ENCODE measurements around the gene PARVB. TPM values are rescaled to one million over a fixed set of nuclear protein-coding genes. Genes with fewer than 3 reads are reported as not detected.
A peak's percentile ranks its signal among the peaks of the same experiment; 100 is the strongest.

Gene PARVB
- total and polyA plus RNA-seq, 10 of the 15 experiments (the other 5 are each of a cell fraction or from before 2014, with no cell fraction given), result 5.2 to 264 (median 76.0) TPM

DNA sequence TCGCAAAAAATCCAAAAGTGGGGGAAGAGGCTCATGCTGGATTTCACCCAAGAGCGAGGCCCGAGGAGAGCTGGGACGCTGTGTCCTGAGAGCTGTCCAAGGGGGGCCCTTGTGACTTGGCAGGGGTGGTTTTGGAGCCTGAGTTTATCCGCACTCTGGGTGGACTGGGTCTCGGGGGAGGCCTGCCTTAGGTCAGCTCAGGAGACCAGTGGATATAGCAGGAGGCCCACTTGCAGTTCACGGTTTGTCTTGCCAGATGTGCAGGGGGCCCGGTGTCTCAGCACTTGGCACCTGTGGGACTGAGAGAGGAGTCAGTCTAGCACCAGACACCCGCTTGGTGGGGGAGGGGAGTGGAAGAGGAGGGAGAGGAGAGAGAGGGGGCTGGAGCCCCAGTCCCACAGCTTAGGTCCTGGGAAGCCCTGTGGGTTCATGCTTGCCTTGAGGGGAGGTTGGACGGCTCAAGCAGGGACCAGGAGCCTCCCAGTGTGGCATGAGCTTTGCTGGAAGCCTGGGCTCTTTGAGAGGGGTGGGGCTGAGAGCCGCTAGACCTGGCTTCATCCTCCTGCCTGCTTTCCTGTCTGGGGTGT lies 33.4 kb downstream of the PARVB start:
- ChIA-PET CTCF (interaction anchor here (1.5 kb wide), 1 partner anchor 25 kb away, joined by 4 read pairs; no protein-coding TSS in a partner anchor), SMC1A (ENCODE audit: uncharacterized antibody, unreplicated experiment) (interaction anchor here (0.9 to 1.2 kb wide), 3 partner anchors 9 to 64 kb away, joined by 3 to 6 read pairs (median 3); no protein-coding TSS in a partner anchor), POLR2A (interaction anchor here (0.5 kb wide), 1 partner anchor 13 kb away, joined by 3 read pairs; no protein-coding TSS in a partner anchor), RAD21 (ENCODE audit: unreplicated experiment) (no interaction called here)
- no peak for DNase-seq (ENCODE audit: low read depth, low spot score)
- no peak for FAIRE-seq
- 96% methylated on average over 11 of the region's 11 CpGs for whole genome bisulfite sequencing (ENCODE audit: insufficient coverage, insufficient replicate concordance, low lambda C conversion rate, missing lambda C conversion rate)
- in situ Hi-C loops (cut with MboI), result no loop called here
- peaks cover 4 to 7% of the 10 kb centered on the region in 2 experiments; a peak in 3 of 4 replicates for H3K36me3 ChIP-seq (ENCODE audit: control insufficient read depth in 2 of 2, insufficient read depth in 2 of 2, low read length in 1 of 2)
- TSS peak; percentile 52 for BruUV-seq (replicated peaks)
- intact Hi-C loops (cut with micrococcal nuclease; ENCODE audit: unreplicated experiment), result no loop called here
- H3K4me1 ChIP-seq (ENCODE audit: control insufficient read depth, insufficient read depth, low read length), result peaks cover 9% of the 10 kb centered on the region
- no peak overlapping the region for H2AFZ ChIP-seq (ENCODE audit: control insufficient read depth, low read depth, low read length)
- ATAC-seq, result no peak
- peaks cover 41% of the 10 kb centered on the region for H3K79me2 ChIP-seq (ENCODE audit: control insufficient read depth, insufficient read depth, low read length)
- no peak overlapping the region for H3K27ac ChIP-seq (ENCODE audit: control insufficient read depth, insufficient read depth)
- H4K20me1 ChIP-seq (ENCODE audit: control insufficient read depth, insufficient read depth), result no peaks in the 10 kb centered on the region
- no peak overlapping the region for H3K4me2 ChIP-seq (ENCODE audit: control insufficient read depth, insufficient read depth)
- H3K9me3 ChIP-seq (replicated peaks; ENCODE audit: control insufficient read depth, insufficient read depth, low read length), result no peaks in the 10 kb centered on the region; the same call in 2 of the 3 replicates
- no peak overlapping the region for H3K9ac ChIP-seq (ENCODE audit: control insufficient read depth, insufficient read depth, low read length)
- no peaks in the 10 kb centered on the region for H3K27me3 ChIP-seq (replicated peaks in 1 of 2; ENCODE audit: control insufficient read depth in 2 of 2, insufficient read depth in 2 of 2, low read length in 1 of 2)
- no peak overlapping the region for H3K4me3 ChIP-seq
- no peak for TF ChIP-seq ATF3 (IDR thresholded peaks at IDR 0.05; ENCODE audit: borderline replicate concordance, extremely low read depth, low read depth, low read length)
- TF ChIP-seq JUND (IDR thresholded peaks at IDR 0.05; ENCODE audit: low read depth, low read length), result no peak
- TF ChIP-seq GATAD2B (conservative IDR thresholded peaks at IDR 0.05; ENCODE audit: low read depth), result no peak
- no peak for TF ChIP-seq SIX5 (IDR thresholded peaks at IDR 0.05; ENCODE audit: low read depth, low read length, severe bottlenecking)
- TF ChIP-seq, protein P1, sequence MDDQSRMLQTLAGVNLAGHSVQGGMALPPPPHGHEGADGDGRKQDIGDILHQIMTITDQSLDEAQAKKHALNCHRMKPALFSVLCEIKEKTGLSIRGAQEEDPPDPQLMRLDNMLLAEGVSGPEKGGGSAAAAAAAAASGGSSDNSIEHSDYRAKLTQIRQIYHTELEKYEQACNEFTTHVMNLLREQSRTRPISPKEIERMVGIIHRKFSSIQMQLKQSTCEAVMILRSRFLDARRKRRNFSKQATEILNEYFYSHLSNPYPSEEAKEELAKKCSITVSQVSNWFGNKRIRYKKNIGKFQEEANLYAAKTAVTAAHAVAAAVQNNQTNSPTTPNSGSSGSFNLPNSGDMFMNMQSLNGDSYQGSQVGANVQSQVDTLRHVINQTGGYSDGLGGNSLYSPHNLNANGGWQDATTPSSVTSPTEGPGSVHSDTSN (IDR thresholded peaks at IDR 0.05; ENCODE audit: insufficient replicate concordance, low read depth, low read length), result no peak
- TF ChIP-seq ESRRA (IDR thresholded peaks at IDR 0.05; ENCODE audit: low read length), result no peak
- TF ChIP-seq ZNF592 (IDR thresholded peaks at IDR 0.05), result no peak
- no peak for TF ChIP-seq SMARCA5 (IDR thresholded peaks at IDR 0.05)
- TF ChIP-seq RAD21 (IDR thresholded peaks at IDR 0.05; ENCODE audit: insufficient read depth, low read depth, low read length), result no peak
- TF ChIP-seq PKNOX1 (IDR thresholded peaks at IDR 0.05), result no peak
- TF ChIP-seq, protein P2, sequence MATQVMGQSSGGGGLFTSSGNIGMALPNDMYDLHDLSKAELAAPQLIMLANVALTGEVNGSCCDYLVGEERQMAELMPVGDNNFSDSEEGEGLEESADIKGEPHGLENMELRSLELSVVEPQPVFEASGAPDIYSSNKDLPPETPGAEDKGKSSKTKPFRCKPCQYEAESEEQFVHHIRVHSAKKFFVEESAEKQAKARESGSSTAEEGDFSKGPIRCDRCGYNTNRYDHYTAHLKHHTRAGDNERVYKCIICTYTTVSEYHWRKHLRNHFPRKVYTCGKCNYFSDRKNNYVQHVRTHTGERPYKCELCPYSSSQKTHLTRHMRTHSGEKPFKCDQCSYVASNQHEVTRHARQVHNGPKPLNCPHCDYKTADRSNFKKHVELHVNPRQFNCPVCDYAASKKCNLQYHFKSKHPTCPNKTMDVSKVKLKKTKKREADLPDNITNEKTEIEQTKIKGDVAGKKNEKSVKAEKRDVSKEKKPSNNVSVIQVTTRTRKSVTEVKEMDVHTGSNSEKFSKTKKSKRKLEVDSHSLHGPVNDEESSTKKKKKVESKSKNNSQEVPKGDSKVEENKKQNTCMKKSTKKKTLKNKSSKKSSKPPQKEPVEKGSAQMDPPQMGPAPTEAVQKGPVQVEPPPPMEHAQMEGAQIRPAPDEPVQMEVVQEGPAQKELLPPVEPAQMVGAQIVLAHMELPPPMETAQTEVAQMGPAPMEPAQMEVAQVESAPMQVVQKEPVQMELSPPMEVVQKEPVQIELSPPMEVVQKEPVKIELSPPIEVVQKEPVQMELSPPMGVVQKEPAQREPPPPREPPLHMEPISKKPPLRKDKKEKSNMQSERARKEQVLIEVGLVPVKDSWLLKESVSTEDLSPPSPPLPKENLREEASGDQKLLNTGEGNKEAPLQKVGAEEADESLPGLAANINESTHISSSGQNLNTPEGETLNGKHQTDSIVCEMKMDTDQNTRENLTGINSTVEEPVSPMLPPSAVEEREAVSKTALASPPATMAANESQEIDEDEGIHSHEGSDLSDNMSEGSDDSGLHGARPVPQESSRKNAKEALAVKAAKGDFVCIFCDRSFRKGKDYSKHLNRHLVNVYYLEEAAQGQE (IDR thresholded peaks at IDR 0.05; ENCODE audit: low read depth, low read length), result no peak

Measured in GM12878 (cell line).